ENCODE results near the gene AKNA.

DNA sequence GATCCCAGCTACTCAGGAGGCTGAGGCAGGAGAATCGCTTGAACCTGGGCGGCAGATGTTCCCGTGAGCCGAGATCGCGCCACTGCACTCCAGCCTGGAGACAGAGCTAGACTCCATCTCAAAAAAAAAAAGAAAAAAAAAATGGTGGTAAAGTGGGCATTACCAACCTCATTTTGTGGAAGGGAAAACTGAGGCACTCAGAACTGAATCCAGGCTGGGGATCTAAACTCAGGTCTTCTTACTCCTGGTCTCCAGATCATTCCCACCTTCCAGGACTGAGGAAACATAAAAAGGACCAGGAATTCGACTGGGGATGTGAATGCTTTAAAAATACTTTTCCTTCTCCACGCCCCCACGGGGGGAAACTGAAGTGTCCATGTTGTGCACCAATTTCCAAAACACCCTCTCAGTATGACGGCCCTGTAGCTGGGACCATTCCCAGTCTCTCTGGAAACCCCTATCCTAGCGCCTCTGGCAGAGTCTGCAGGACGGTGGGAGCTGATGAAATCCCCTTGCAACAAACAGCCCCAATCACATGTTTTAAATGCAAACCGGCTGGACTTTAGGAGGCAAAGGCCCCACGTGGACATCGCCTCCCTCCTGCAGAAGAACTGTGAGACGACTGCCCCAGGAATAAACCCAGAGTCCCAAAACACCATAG, 8.9 kb upstream of the AKNA start:
- TF ChIP-seq, protein P1, sequence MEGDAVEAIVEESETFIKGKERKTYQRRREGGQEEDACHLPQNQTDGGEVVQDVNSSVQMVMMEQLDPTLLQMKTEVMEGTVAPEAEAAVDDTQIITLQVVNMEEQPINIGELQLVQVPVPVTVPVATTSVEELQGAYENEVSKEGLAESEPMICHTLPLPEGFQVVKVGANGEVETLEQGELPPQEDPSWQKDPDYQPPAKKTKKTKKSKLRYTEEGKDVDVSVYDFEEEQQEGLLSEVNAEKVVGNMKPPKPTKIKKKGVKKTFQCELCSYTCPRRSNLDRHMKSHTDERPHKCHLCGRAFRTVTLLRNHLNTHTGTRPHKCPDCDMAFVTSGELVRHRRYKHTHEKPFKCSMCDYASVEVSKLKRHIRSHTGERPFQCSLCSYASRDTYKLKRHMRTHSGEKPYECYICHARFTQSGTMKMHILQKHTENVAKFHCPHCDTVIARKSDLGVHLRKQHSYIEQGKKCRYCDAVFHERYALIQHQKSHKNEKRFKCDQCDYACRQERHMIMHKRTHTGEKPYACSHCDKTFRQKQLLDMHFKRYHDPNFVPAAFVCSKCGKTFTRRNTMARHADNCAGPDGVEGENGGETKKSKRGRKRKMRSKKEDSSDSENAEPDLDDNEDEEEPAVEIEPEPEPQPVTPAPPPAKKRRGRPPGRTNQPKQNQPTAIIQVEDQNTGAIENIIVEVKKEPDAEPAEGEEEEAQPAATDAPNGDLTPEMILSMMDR (IDR thresholded peaks at IDR 0.05): no peak
- no peak for TF ChIP-seq EZH2phosphoT487 (IDR thresholded peaks at IDR 0.05)
